ENCODE data around the gene SNCA.

- TF ChIP-seq CTCF (IDR thresholded peaks at IDR 0.05) (no peak), EP300 (IDR thresholded peaks at IDR 0.05) (no peak), POLR2A (IDR thresholded peaks at IDR 0.05) (no peak), POLR2AphosphoS5 (IDR thresholded peaks at IDR 0.05) (no peak)
Measured at GRCh38 chr4:89755220-89755619, 81.7 kb downstream of the SNCA start.

Data from upper lobe of left lung (tissue), 4 donors.